GM12864 (cell line): Measurements from ENCODE around the gene PDE6B.
A peak's percentile ranks its signal among the peaks of the same experiment; 100 is the strongest.

Experiments used
- DNase-seq: peaks from one replicate; pipeline ENCODE4 v3.0.0-alpha.2; 2011; ENCODE audit warnings: low read depth
- H3K4me3 ChIP-seq: 2 replicates; pipeline ENCODE4 v1.5.1; 2011; ENCODE audit warnings: mild to moderate bottlenecking, low read depth, low read length, control low read depth
- CTCF ChIP-seq: IDR thresholded peaks from 2 replicates; pipeline ENCODE4 v1.5.1; 2011; ENCODE audit warnings: low read depth, mild to moderate bottlenecking, moderate library complexity, low read length, control low read depth, inconsistent platforms; ENCODE audit errors: missing control alignments

The PDE6B gene

GRCh38 chr4:685679-686412 lies 60.5 kb downstream of the PDE6B start:
- TF ChIP-seq CTCF, result no peak
- DNase-seq, result no peak

GRCh38 chr4:686413-687040 lies 61.2 kb downstream of the PDE6B start:
- peak; percentile 15 for TF ChIP-seq CTCF
- DNase-seq, result no peak
- no peak overlapping the region for H3K4me3 ChIP-seq

More at GRCh38 chr4:685679-686412, 60.5 kb downstream of the PDE6B start:
- no peak overlapping the region for H3K4me3 ChIP-seq

GRCh38 chr4:687048-687970 lies 61.9 kb downstream of the PDE6B start:
- DNase-seq, result no peak
- no peak overlapping the region for H3K4me3 ChIP-seq
- TF ChIP-seq CTCF, result no peak

- 0 out of 2 replicates have a peak overlapping the region, but pooled peaks have one; percentile 28 for H3K4me3 ChIP-seq
- no peak for TF ChIP-seq CTCF
- no peak for DNase-seq
These were observed 62.8 kb downstream of the PDE6B start for GRCh38 chr4:687971-688853.

- peak within 1 kb of the TSS; percentile 28 for H3K4me3 ChIP-seq
These were observed 63.7 kb downstream of the PDE6B start, which contains the start of gene SLC49A3 for GRCh38 chr4:688854-689681. SLC49A3 (minus strand) TSS chr4:689151; CDS start chr4:689127, 24 bp downstream.

More at GRCh38 chr4:688854-689681, 63.7 kb downstream of the PDE6B start, which contains the start of gene SLC49A3:
- no peak for TF ChIP-seq CTCF
- DNase-seq, result no peak
